22Rv1 (cell line): ENCODE data around the gene PGLYRP2.

Experiments used
- H3K27ac ChIP-seq: fragments of 450-650 bp; 2 replicates; pipeline ENCODE4 v1.5.1; 2017
- CTCF ChIP-seq: fragments of 450-650 bp; IDR thresholded peaks from 2 replicates; pipeline ENCODE4 v1.5.1; 2017; ENCODE audit warnings: mild to moderate bottlenecking
- ZFX ChIP-seq: fragments of 450-650 bp; IDR thresholded peaks from 2 replicates; pipeline ENCODE4 v1.6.1; 2017; ENCODE audit warnings: antibody characterized with exemption, borderline replicate concordance

The PGLYRP2 gene

GRCh38 chr19:15467734-15468214 lies 11.5 kb downstream of the PGLYRP2 start:
- no peak for TF ChIP-seq ZFX
- no peak overlapping the region for H3K27ac ChIP-seq

- no peak overlapping the region for H3K27ac ChIP-seq
- TF ChIP-seq CTCF: no peak
- no peak for TF ChIP-seq ZFX
Measured at GRCh38 chr19:15466851-15467733, 12.2 kb downstream of the PGLYRP2 start.

- TF ChIP-seq CTCF: no peak
- no peak for TF ChIP-seq ZFX
- no peak within 1 kb of the TSS for H3K27ac ChIP-seq
Measured at GRCh38 chr19:15464394-15465385, 14.6 kb downstream of the PGLYRP2 start, which contains the start of gene RASAL3. RASAL3 (minus strand) TSS chr19:15464544; CDS start chr19:15464358, 186 bp downstream.

- H3K27ac ChIP-seq: no peak overlapping the region
- TF ChIP-seq CTCF (no peak), ZFX (no peak)
Measured at GRCh38 chr19:15463861-15464371, 15.4 kb downstream of the PGLYRP2 start.

- H3K27ac ChIP-seq: no peak overlapping the region
- no peak for TF ChIP-seq CTCF
- no peak for TF ChIP-seq ZFX
Measured at GRCh38 chr19:15461694-15462093, 17.6 kb downstream of the PGLYRP2 start.

GRCh38 chr19:15457701-15458484 lies 21.4 kb downstream of the PGLYRP2 start:
- H3K27ac ChIP-seq: no peak overlapping the region
- TF ChIP-seq CTCF (no peak), ZFX (no peak)
